ENCODE data around the gene HEG1.

HEG1 gene

DNA sequence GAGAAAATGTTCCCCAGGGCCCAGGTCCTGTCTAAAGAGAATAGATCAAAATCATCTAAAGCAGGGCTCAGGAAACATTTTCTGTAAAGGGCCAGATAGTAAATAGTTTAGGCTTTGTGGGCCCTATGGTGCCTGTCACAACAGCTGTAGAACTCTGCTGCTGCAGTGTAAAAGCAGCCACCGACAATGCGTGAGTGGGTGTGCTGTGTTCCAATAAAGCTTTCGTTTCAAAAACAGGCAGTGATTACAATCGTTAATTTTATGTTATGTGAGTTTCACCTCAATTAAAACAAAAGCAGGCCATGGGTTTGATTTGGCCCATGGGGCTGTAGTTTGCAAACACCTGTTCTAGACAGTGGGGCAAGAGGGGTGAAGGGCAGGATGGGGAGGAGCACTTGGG, 12.5 kb upstream of the HEG1 start:
- no peak for DNase-seq

DNA sequence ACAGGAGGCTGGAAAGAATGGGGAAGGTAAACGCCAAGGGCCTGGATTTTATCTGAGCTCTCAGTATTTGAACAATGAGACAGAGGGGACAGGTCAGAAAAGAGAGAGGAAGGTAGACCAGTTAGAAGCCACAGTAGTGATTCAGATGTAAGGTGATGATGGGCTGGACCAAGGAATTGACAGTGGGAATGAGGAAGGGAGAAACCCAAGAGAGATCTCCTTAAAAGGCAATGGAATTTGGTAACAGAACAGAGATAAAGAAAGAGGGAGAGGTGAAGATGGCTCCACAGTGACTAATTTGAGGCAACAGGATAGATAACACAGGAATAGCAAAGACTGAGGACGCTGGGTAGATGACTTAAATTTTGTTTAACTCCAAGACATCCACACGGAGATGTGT, 11.4 kb upstream of the HEG1 start:
- DNase-seq = no peak

DNA sequence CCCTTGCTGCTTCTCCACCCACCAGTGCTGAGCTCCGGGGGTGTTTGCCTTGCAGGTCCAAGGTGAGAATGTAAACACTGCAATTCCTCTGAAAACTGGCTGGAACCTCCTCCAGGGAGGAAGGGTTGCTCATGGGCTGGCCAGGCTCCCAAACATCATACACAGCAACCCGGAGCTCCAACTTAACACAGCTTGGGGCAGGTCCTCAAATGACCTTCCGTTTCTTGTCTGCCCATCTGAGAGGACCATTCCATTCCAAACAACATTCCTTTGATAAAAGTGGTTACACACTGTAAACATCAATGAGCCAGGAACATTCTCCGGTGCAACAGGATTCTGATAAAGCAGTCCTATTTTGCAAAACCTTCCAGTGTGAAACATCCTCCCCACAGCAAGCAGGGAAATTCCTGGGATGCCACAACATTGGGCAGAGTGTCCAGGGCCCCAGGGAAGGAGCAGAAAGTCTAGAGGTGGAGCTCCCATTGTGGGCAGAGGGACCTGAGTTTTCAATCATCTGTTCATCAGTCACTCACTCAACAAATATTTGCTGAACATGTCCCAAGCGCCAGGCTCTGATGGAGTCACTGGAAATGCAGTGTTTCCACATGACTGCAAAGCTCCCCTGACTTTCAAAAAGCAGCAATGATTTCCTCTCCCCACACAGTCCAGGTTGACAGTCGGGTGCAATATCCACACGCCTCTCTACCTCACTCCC, 7.3 kb upstream of the HEG1 start:
- DNase-seq = no peak

DNA sequence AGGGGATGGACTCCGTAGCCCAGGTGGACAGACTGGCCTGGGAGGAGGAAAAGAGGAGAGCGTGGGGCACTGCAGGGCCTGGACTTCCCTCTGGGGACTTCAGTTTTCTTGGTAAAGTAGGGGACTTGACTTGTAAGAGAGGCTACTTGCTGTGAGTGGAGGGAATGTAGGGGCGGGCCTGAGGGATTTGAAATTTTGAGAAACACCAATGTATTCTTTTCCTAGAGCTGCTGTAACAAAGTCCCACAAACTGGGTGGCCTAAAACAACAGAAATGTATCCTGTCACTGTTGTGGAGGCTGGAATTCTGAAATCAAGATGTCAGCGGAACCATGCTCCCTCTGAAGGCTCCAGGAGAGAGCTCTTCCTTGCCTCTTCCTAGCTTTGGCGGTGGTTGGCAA, 5.8 kb upstream of the HEG1 start:
- no peak for DNase-seq

DNA sequence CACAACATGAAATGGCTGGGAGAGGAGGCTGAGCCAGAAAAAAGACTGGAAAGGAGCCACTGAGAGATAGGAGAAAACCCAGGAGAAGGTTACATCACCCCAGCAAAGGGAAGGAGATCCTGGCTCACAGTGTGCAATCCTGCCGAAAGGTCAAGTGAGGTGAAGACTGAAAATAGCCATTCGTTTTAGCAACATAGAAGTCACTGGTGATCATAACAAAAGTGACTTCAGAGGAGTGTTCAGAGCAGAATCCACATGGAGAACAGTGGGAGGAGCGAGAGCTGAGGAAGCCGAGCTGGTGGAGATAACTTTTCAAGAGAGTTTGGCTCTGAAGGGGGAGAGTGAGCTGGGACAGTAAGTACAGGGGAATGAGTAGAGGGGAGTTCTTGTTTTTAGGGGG, 5.4 kb upstream of the HEG1 start:
- DNase-seq = no peak

DNA sequence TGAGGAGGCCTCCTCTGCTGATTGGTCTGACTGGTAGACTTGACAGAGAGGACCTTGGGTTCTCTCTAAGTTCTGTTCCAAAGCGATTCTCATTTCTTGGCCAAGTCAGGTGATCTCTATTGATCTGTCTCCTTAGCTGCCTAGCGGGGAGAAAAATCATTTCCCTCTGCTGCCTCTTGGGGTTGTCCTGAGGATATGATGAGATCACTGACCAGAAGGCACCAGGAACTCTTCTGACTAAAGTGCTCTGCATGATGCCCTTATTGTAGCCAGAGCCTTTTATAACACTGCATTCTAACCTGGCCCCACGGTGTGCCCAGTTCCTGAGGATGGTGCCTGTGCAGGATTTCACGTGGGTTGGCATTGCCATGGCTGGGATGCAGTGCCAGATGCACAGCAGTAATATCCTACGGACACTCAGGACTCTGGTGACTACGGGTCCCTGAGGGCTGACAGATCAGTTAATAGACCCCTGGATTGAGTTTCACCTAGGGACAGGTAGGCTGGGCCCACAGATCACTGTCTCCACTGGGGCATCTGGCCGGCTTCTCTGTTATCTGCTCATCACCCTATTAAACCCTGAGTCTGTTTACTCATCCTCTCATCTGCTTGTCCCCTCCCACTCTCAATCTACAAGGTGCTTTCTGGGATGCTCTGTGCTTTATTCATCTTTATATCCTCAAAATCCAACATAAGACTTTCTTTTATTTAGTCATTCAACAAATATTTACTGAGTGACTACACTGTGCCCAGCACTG, 3.9 kb upstream of the HEG1 start:
- DNase-seq = no peak

DNA sequence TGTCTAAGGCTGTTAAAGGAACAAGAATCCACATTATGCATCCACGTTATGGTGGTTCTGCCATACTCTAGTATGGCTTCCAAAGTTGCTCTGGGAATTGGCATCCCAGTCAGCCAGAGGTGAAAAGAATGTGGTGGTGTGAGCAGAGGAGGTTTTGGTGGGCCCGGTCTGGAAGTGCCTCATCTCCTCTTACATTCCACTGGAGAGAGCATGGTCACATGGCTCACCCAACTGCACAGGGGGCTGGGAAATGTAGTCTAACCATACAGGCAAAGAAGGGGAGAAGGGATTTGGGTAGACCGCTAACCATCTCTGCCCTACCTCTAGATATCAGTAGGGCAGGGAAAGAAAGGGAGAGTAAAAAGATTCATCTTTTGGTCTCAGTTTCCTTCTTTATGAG, 3.2 kb upstream of the HEG1 start:
- DNase-seq = no peak

DNA sequence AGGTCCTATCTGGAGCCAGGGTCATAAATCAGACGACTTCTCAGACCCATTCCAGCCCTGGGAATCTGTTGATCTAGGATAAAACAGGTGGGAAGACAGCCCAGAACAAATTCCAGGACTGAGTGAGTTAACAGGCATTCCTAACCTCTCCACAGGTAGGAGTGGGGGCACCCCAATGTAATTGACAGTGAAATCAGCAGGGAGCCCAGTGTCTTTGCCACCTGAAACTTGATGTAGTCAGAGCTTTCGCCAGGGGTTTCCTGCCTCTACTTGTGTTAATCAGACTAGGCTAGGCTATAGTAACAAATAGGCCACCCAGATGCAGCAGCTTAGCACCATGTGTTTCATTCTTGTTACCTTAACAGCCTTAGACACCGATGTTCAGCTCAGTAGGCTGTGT, 2.7 kb upstream of the HEG1 start:
- no peak for DNase-seq

DNA sequence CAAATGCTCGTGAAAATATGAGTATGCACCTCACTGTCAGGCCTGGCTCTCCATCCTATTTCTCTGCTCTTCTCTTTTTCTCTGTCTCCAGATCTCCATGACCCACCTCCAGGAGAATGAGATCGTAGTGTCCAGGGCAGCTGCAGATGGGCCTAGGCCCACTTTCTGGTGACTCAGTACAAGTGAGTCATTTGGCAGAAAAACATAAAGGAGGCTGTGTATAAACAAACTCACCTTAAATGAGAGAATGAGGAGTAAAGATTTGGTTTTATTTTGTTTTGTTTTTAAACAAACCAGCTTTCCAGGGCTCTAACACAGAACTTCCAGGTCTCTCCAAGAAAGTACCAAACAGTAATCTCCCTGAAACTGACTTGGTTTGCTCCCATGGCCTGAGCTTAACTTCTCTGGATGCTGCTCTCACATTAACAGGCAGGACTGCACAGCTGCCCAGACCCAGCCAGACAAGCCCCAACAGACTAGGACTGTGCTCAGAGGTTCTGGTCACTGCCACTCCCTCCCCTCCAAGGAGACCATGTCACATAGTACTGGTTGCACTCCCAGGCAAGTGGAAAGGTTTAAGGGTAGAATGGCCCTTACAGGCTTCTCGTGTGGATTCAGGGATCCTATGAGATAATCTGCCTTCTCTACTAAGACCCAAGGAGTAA, 1.5 kb upstream of the HEG1 start:
- no peak for DNase-seq

DNA sequence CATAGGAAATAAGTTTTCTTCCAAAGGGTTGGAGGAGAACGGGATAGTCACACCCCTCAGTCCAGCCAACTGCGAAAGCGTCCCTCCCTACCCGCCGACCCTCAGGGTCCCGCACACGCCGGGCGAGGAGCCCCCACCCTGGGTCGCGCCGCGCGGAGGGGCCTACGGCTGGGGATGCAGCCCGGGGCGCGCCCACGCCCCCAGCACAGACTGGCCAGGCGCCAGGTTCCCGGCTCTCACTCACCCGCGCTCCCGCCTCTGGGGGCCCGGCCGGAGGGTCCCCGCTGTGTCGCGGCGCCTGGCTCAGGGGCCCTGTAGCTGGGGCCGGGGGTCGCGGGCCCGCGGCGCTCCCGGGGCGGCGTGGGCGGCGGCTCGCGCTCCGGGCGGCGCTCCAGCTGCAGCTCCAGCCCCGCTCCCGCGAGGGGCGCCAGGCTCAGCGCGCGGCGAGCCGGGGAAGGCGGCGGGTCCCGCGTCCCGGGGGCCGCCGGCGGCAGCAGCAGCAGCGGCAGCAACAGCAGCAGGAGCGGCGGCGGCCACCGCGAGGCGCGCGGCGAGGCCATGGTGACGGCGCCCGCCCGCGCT, 375 bp downstream of the HEG1 start:
- DNase-seq = no peak

DNA sequence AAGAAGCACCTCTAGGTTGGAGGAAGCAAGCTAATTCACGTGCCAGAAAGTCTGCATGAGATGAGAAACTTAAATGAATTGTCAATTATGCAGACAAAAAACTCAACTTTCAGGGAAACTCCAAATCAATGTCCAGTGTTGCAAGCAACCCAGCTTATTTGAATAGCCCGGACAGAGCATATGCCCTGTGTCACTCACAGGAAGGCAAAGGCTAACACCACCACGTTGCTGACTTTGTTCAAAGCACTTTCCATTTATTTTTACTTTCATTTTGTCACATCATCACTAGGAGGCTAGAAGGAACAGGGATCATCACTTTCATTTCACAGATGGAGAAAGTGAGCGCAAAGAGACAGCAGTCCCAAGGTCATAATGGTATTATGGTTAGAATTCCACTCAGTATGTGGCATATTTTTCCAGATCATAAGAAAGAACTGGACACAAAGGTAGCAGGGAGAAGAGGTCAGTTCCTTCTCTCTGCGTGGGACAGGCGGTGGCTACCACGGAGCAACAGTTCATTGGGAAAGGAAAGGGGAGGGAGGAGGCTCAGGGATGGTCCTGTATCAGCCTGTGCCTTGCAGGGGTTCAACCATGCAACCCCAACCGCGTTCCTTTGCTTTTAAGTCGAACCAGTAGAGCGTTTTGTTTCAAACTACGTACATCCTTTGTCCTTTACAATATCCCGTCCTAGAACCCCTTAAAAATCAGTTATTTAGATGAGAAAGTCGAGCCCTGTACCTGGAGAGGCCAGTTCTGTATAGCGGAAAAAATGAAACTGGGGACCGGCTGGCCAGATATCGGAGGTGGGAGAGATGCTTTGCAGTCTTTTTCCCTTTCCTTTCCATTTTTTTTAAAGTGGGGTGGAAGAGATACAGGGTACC, 1.1 kb downstream of the HEG1 start:
- DNase-seq = no peak

DNA sequence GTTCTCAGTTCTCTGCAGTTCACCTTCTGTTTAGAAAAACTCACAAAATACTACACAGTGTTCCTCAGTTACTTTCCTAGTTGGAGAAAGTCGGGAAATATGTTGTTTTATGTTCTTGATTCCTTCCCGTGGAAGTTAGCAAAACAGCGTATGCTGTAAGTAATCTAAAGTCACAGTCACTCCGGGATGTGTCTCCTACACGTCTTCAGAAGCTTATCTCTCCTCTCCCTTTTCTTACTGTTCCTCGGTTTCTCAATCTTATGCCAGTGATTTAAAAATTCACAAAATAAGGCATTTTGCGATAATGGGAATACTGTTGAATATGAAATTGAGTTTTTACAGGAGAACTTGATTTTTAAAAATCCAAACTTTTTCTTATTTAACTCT, 1.7 kb downstream of the HEG1 start:
- no peak for DNase-seq

DNA sequence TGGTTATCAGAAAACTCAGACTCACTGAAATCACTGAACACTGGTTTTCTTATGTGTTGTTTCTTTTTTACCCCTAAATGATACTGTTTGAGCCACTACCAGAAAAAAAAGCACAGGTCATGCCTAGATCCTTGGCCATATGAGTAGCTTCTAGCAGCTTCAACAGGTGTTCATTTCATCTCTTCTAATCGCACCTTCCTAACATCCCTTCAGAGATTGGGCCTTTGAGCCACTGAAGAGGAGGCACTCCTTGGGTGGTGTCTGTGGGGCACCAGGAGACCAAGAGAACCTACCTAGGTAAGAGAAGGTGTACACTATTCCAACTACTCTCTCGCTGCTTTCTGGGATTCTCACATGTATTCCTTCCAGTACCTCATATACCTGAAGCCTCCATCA, 2.5 kb downstream of the HEG1 start:
- no peak for DNase-seq

DNA sequence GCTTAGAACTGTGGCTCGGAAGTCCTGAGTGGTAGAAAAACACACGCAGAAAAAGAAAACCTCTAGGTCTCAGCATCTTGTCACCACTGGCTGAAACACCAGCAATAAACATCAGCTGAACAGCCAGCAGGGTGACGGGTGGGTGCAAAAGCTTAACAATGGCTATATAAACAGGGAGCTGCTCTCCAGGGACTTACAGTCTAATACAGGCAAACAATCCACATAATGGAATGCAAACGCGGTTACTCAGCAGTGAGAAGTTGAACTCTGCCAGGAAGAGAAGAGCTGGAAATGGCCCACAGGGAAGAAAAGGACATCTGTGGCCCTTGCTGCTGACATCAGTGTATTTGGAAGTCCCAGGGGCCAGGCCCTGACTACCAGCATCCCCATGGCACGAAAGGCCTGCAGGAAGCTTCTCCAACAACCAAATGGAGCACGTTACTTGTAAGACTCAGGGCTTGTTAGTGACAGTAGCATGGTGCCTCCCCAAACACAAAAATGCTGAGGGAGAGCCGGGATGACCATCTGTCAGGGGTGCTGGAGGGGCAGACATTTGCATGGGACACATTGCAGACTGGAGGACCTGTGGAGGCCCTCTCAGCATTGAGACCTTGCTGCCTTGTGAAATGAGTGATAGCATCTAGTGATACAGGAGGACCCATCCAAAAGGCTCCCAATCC, 3.0 kb downstream of the HEG1 start:
- DNase-seq = no peak

DNA sequence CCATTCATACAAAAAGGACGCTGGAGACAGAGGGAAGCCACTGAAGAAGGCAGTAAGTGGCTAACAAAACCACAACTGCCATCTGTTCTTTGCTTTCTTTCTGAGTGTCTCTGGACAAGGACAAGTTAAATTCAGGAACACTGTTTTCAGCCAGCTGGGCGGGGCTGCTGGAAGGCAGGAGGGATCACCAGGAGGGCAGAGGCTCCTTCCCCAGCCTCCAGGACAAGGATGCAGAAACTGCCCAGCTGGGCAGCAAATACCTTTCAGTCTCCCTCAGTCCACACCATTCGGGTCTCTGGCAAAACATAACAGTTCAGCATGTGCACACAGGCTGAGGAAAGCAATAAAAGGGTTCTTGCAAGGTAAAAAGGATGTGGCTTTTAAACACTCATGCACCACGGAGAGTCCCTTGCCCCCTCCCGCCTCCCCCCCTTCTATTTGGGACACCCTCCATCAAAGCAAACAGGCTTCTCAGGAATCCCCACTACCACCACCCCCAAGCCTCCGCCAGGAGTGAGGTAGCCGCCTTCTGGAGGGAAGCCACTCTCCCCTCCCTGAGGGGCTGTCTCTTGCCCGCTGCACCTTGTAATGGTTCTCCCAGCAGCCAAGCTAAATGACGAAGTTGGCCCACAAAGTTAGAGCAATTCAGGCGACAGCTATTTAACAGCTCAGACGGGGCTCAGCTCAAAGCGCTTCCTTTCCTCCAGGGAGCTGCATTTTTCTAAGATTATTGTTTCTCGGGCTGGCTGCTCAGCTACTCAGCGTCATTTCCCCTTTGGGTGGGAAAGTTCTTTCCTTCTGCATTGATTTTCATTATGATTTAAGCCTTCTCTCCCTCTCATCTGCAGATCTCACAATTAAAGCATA, 3.8 kb downstream of the HEG1 start:
- DNase-seq = no peak

DNA sequence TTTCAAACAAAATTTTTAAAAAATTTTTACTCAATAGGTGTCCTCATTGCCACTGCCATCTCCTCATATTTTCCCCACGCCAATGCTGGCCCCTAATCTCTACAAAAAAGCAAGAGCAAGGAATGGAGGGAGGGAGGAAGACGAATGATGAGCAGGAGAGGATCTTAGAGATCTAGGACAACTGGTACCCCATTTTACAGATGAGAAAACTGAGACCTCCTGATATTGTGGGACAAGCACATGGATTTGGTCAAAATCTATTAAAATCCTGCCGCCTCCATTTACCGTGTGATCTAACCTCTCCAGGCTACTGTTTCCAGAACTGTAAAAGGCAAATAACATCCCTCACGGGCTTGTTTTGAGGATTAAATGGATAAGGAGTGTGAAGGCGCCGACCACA, 4.6 kb downstream of the HEG1 start:
- no peak for DNase-seq

DNA sequence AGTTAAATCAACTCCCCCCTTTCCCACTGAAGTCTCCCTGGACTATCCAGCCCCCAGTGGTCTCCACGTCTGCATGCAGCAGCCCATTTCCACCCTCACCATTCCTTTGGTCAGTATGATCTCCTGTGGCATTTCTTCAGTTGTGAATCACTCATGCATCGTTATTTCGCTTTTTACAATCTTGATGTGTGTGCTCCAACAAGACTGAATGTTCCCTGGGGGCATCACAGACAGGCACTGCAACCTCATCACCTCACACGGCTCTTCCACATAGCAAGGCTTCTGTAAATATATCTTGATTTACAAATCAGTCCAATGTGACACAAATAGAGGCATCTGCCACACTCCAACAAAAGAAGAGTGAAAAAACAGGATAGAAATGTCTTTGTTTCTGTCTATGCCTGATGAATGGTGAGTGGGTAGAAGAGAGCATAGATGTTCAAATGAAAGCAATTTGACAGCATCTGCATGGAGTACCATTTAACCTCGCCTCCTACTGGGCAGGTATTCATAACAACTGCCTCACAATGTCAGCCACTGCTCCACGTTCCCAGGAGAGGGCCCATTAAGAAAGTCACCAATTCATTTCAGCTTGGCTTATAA, 5.2 kb downstream of the HEG1 start:
- no peak for DNase-seq

DNA sequence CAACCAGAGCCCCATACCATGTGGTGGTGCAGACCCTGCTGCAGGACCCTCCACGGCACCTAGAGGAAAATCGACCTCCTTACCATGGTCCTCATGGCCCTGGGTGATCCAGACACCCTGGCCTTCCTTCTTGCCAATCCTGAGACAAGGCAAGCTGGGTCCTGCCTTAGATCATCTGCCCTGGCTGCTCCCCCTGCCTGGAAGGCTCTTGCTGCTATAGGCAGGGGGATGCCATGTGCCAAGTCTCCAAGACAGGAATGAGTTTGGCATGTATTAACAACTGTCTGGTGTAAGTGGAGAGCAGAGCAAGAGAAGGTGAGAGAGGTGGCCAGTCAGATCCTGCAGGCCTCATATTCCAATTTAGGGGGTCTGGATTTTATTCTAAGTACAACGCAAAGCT, 7.5 kb downstream of the HEG1 start:
- no peak for DNase-seq

DNA sequence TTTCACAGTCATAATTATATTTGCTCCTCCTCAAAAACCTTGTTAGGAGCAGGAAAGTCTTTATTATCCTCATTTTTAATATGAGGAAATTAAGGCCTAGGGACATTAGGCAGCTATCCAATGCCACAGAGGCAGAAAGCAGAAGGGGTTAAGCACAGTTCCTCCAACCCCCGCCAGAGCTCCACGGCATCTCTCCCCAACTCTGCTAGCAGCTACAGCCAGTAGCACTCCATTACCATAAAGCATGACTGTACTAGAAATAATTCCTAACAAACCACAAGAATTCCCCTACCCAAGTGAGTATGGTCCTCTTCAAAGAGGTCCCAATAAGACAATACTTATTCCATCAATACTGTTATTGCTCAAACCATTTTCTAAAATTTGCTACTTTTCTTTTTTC, 9.8 kb downstream of the HEG1 start:
- no peak for DNase-seq

DNA sequence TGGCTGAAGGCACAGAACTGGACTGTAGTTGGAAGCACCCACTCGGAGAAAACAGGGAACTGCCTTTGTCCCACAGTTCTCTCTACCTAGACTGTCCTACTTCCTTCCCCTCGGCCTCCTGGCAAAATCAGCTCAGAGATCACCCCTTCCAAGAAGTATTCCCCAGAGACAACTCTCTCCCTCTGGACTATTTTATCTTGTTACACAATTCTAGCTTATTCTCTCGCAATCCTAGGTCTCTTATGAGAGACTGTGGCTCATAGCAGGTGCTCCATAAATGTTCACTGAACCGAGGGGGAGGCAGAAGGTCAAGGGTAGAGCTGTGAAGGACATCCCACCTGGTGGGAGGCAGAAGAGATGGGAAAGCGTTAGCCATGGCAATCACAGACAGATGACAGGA, 10.6 kb downstream of the HEG1 start:
- DNase-seq = no peak

DNA sequence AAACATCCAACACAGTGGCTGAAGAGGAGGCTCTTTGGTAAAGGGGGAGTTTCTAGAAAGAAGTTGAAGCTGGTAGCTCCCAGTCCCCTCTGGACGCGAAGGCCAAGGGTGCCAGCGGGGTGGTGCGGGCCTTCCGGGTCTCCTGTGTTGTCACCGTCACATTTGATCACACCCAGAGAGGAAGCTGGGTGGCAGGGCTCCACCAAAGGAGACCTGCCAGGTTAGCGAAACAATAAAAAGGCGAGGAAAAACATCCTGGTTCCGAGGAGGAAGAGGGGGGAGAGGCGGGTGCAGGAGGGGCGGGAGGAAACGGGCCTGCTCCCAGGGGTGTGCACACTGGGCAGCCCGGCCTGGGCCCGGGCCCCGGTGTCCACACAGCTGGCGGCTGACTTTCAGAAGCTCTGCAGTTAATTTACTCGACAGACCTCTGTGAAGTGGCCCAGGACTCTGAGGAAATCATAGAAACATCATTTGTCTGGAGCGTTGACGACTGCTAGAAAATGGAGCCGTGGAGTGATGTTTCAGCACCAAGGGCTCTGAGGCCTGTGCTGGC, 12.1 kb downstream of the HEG1 start:
- DNase-seq = no peak
